DMS 273 (cell line): ENCODE results near the gene SLC5A2.
"Not testable (repeated sequence)": the region's sequence is repeated elsewhere in the genome, so short reads cannot be mapped to it uniquely, and the experiment has no call there.

ENCODE experiments used
- DNase-seq: peaks from one replicate; lab custom pipeline; 2025; ENCODE audit not compliant: unreplicated experiment; lab: John Stamatoyannopoulos, UW

SLC5A2 gene

DNA sequence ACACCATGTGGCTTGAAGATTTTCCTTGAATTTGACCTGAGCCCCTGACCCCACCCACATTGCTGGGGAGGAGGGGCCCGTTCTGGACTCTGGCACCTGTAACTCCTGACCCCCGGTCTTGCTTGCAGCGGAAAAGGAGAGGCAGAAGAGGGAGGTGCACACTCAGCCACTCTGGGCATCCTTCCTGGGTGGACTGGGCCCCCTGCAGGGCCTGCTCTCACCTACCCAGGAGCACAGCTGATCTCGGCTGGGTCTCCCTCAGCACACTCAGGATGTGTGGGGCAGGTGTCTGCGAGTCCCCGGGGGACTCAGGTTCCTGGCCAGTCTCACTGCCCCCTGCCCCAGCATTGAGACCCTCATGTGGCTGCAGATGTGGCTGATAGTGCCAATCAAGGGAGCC lies 40.8 kb downstream of the SLC5A2 start:
- DNase-seq = not testable (repeated sequence)

DNA sequence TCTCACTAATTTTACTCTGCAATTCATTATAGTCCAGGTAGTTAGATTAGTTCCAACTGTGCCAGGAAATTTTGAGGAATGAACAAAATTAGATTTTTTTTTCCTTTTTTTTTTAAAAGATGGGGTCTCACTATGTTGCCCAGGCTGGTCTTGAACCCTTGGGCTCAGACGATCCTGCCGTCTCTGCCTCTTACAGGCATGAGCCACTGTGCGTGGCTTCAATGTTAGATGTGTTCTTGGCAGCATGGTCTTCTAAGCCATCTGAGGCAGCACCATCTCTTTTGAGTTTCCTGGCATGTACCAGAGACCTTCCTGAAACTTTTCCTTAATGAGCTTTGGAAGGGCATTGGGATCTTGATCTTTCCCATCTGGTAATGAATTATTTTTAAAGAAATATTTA lies 42.2 kb downstream of the SLC5A2 start:
- DNase-seq = no peak

DNA sequence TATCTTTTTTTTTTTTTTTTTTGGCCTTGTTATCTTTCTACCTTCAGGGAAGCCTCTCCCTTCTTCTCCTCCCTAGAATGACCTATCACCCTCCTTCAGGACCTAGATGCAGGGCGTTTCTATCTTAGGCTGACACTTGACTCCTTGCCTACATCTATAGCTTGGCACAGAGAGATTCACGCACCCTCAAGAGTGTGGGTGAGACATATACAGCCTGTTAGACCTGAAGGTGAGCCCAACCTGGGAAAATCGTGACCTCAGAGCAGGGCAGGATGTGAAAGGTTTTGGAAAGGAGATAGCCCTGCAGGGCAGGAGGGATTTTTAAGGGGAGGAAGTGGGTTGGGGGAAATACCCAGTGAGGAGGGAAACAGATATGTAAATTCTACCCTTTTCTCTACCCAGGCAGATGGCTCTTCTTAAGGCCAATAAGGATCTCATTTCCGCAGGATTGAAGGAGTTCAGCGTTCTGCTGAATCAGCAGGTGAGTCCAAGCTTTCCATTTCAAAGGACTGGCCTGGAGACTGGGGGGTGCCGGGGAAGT lies 44.9 kb downstream of the SLC5A2 start, which contains the start of gene AHSP:
Gene AHSP, plus strand, starts transcription at position 167 of the 541 bp plus-strand sequence. Its CDS starts 240 bp downstream, at position 407.
- no peak for DNase-seq

DNA sequence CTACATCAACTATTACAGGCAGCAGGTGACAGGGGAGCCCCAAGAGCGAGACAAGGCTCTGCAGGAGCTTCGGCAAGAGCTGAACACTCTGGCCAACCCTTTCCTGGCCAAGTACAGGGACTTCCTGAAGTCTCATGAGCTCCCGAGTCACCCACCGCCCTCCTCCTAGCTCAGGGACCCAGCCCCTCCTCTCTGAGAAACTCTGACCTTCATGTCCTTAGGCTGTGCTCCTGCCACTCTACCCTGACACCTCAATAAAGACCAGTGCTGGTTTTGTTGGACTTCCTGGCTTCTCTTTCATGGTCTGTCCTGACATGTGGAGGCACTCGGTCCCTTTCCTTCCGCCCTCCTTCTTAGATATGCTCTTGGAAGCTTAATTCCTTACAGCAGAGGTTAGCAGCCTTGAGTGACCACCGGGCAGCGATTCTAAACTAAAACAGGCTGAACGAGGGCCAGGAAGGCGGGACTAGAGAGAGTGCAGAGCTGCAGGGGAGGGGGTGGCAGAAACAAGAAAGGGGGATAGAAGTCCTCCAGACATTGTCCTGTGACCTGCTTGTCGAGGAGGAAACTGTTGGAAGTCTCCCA lies 45.7 kb downstream of the SLC5A2 start:
- no peak for DNase-seq

DNA sequence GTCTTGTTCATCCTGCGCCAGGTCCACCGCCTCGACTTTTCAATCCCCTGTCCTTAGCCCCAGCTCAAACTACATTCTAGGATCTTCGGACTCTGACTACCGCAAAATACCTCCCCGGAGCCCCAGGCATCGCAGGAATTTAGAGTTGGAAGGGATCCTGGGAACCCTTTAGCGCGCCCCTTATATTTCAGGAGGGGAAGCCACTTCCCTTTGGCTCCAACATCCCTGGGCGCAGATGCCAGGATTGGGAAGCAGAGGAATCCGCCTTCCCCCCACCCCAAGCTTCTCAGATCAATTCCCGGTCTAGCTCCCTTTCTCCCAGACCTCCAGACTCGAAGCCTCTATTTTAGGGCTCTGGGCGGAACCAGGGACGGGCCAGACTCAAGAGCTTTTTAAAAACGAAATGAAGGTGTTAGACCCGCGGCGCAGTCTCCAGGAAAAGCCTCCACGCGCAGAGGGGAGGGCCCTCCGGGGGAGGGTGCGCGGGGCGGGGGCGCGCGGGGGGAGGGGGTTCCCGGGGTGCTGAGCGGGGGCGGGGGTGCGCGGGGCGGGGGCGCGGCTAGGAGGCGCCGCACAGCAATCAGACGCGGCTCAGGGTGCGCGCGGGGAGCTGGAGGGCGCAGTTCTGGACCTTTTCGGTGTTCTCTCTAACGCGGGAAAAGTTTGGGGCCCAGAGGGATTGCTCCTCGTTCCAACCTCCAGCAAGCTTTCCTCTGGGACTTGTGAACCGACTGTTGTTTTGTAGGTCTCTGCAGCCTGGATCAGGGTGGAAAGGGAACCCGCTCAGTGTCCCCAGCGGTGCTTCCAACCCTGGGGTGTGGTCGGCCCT lies 46.4 kb downstream of the SLC5A2 start:
- DNase-seq = peak; percentile 47

DNA sequence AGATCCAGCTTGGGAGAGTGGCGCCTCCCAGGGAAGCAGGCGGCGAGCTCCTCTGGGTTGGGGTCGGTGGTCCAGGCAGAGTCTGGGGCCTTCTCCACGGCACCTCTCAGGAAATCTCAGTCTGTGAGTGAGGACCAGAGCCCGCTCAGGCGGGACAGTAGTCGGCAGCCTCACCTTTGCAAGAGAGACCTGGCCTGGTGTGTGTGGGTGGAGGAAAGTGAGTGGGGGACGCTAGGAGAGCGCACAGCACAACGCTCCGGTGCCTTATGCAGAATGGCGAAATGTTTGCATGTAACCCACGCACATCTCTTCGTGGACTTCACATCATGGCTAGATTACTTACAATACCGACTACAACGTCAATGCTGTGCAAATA lies 47.0 kb downstream of the SLC5A2 start:
- no peak for DNase-seq

DNA sequence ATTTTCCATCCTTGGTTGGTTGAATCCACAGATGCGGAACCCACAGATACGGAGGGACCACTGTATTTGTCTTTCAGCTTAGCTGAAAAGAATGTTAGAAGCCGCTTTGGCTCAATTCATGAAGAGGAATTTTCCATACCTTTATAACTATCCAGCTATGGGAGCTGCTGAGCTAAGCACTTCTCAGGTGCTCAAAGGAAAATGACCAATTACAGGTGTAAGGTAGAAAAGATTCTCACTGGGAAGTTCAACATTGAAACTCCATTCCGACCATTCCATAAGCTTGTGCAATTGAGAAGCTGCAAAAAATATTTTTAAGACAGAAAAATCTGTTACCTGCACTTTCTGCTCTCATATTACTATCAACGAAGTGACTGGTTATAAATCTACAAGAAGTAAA lies 47.5 kb downstream of the SLC5A2 start:
- DNase-seq = no peak

DNA sequence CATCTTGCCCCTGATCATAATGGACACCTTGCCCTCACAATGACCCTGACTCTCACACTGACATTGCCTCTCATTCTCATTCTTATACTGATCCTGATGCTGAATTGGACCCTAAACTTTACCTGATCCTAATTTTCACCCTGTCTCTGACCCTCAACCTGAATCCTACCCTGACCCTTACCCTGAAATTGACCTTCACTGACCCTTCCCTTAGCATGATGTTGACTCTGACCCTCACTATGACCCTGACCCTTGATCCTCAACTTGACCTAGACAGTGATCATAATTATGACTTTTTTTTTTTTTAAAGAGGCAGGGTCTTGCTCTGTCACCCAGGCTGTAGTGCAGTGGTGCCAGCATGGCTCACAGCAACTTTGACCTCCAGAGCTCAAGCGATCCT lies 48.2 kb downstream of the SLC5A2 start:
- DNase-seq = no peak

DNA sequence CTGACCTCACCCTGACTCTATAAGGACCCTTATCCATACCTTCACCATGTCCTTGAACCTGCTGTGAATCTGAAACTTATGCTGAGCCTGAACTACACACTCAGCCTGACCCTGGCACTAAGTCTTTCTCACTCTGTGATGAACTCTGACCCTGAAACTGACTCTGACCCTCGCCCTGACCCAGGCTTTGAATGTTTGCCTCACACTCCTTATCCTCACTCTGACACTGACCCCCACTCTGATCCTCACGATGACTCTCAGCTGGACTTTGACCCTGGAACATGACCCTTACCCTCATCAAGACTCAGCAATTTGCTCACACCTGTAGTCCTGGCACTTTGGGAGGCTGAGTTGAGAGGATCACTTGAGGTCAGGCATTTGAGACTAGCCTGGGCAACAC lies 49.2 kb downstream of the SLC5A2 start:
- DNase-seq = no peak

DNA sequence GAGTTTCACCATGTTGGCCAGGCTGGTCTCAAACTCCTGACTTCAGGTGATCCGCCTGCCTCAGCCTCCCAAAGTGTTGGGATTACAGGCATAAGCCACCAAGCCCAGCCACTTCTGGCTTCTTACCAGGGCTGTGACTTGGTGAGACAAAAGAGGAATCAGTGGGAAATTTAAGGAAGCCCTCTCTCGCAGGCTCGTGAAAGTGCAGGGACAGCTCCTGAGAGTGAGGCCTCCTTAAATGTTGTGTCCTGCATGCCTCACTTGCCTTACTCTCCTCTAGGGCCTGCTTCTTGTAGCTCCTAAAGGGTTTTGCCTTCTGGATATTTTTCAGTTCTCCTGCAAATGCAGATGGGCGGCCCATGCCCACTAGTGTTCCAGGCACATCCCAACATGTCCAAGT lies 50.0 kb downstream of the SLC5A2 start:
- no peak for DNase-seq

DNA sequence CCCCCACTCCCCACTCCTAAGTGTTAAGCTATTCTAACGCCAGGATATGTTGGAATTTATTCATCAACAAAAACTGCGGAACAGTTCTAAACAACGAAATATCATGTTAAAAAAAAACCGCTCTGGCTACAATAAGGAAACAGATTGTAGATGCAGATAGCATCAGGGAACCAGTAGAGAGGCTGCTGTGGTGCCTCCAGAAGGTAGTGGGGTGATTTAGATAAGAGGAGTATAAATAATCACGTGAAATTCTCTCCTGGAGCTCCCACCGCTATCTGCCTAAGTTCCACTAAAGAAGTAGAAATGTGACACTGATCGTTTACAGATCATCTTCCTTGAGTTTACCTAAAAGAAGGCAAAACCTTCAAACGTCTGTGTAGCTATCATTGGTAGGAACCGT lies 52.8 kb downstream of the SLC5A2 start:
- DNase-seq = peak; percentile 57

DNA sequence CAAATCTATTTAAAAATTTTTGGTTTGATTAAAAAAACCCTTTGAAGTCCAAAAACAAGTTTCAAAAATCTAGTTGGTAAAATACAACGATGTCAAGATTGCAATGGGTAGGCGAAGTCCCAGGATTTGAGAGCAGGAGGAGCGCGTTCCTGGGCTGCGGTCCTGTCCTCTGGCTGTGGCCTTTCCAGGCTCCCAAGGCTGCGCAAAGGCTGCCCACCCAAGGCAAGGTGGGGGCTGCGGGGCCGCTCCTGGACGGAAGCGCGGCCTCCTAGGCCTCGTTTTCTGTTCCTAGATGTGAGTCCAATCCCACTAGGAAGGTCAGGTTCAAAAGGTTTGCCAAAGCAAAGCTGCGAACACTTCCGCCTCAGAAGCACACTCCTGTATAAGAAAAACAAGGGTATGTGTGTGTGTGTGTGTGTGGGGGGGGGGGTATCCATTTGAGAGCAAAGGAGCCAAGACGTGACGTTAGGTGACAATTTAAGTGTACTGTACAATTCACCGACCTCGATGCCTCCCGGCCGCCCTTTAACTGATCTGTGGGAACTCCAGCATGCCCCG lies 54.0 kb downstream of the SLC5A2 start:
- no peak for DNase-seq

DNA sequence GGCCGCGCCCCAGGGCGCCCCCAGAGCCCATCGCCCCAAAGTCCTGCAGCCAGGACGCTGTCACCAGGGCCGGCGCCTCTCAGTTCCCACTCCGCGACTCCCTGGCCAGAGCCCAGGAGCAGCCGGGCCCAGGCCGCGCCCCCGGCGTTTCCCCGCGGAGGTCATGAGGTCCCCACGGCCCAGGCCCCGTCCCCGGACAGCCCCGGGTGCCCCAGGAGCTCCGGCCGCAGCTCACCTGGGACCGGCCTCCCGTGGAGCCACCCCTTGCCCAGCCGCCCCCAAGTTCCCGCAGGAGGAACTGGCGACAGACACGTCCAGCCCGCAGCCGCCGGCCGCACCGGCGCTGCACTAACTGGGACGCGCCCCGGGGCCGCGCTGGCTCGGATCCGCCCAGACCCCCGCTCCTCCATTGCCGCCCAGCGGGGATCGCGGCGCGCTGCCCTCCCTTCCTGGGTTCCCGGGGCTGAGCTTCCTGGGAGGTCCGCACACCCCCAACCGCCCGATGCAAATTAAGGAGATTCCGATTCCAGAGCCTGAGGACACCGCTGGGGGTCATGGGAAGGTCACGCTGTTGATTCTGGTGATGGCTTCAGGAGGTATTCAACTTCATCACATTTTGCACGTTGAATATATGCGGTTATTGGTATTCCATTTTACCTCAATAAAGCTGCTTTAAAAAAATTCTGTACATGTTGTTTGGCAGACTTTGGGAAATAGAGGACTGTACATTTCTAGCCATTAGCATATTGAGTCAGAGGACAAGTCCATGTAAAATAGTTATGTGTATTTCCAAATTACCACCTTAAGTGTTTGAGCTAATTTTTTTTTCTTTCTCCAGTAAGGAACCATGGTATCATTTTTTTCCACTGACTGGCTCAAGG lies 54.7 kb downstream of the SLC5A2 start:
- DNase-seq = peak; percentile 67

DNA sequence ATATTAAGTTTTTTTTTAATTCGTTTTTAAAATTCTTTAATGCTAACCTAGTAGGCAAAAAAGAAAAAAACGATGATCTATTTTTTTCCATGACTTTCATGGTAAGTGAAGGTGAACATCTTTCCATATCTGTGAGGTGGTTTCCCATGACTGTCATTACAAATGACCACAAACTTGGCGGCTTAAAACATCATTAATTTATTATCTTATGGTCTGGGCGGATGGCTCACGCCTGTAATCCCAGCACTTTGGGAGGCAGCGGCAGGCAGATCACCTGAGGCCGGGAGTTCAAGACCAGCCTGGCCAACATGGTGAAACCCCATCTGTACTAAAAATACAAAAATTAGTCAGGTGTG lies 55.3 kb downstream of the SLC5A2 start:
- DNase-seq = not testable (repeated sequence)

DNA sequence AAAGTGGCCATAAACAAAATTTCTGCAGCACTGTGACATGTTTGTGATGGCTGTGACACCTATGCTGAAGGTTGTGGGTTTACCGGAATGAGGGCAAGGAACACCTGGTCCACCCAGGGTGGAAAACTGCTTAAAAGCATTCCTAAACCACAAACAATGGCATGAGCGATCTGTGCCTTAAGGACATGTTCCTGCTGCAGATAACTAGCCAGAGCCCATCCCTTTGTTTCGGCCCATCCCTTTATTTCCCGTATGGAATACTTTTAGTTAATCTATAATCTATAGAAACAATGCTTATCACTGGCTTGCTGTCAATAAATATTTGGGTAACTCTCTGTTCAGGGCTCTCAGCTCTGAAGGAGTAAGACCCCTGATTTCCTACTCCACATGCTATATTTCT lies 56.8 kb downstream of the SLC5A2 start:
- not testable (repeated sequence) for DNase-seq
